ENCODE data around the gene UNC5C.

Gene UNC5C

GRCh38 chr4:95256108-95256835 lies 292.5 kb downstream of the UNC5C start:
- DNase-seq = no peak

- no peak for DNase-seq
These were observed 293.2 kb downstream of the UNC5C start for GRCh38 chr4:95255396-95256107.

- no peak for DNase-seq
These were observed 297.2 kb downstream of the UNC5C start for GRCh38 chr4:95251568-95251967.

DNA sequence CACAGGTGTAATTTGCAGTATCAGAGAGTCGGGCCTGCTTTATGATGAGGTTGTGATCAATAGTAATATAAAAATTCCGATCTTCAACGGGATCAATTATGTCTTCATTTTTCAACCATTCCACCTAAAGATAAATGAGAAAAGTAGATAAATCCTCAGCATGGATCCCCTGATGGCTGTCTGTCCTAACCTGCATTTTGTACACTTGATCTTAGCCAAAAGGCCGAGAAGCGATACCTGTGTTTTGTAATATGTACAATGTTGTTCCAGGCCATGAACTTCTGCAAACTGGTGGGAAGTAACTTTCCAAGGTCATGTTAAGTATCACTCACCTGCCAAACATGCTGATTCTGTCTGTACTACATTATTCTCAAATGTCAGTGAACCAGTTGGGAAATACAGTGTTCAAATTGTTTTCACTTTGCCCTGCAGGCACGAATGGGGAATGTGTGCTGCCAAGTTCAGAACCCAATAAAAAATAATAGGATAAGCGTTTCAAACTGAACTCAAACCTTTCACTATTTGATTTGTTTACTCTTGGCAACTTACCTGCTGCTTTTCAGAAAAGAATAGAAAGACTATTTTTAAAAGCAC lies 298.1 kb downstream of the UNC5C start:
- DNase-seq = no peak

- no peak for DNase-seq
These were observed 299.2 kb downstream of the UNC5C start for GRCh38 chr4:95249426-95250021.

- DNase-seq = no peak
These were observed 299.9 kb downstream of the UNC5C start for GRCh38 chr4:95248720-95249425.

GRCh38 chr4:95243892-95244291 lies 304.9 kb downstream of the UNC5C start:
- DNase-seq = no peak

DNA sequence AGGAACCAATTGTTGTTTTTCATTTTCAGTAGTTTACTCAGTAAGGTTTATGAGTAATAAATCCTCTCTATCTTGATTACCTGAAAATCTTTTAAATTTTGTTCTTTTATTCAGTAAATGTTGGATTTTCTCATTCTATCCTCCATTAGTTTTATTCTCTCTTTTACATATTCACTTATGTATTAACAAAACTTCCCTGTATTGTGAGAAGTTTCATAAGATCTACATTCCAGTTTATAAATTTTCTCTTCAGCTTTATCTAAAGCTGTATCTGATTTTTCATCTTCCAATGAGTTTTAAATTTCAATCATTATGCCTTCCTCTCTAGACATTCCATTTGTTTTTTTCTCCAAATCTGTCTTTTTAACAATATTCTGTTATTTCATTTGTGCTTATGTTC lies 310.2 kb downstream of the UNC5C start:
- no peak for DNase-seq

DNA sequence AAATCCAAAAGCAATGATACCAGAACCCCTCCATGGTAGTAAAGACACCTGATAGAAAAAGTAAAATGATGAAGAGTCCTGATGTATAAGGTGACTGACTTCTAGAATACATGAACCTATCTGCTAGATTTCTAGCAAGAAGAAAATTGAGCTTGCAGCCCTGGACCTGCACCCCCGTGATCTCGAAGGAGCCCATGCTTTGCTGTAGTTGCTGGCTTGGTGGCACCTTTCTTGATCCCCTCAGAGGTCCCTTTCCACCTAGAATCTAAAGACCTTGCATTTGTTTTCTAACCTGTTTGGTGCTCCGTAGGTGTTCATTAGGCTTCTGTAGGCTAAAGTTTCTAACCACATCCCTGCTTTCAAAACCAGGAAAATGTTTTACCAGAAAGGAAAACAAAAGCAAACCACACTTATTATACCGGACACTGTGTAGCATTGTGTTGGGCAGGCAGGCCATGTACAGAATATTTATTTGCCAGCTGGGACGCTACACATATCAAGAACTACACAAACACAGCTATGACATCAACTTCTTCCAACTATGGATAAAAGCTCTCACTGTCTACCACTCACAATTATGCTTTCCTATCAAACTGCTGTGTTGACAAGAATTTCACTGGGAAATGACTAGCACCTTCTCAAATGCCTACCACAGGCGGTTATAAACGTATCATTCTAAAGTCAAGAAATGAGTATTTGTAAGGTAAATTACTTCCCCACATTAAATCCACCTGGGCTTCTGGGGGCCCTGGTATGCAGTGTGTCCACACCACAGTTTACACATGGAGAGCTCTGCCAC lies 316.2 kb downstream of the UNC5C start:
- no peak for DNase-seq

DNA sequence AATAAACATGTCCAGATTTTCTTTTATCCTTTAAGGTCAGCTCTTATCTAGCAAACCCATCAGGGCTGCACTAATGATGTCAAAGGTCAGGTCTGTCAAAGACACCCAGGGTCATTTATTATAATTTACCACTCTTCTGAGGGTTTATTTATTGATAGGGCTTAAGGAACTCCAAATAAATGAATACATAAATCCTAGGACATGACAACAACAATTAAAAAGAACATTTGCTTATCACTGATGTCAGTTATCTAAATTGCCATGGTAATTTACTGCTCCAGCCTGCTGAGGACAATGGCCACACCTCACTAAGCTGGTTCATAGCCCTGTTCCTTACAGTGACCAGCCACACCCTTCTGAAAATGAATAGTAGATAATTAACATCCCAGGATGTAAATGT lies 317.1 kb downstream of the UNC5C start:
- DNase-seq = no peak

DNA sequence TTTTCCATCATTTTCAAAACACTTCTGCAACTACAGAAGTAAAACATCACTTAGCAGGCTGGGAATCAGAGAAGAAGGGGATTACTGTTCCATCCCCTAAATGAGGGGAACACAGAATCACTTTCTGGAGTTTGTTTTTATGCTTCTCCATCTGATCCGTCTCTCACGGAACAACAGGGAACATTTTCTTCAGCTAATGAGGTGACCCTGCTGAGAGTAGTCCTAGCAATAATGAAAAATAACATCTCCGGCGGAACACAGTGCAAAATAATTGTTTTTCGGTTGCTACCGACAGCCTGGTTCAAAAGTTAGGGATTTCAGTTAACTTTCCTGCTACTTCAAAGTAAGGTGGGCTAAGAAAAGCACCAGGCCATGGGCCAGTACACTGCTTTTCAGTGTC lies 322.9 kb downstream of the UNC5C start:
- DNase-seq = no peak

GRCh38 chr4:95224402-95224801 lies 324.4 kb downstream of the UNC5C start:
- no peak for DNase-seq

DNA sequence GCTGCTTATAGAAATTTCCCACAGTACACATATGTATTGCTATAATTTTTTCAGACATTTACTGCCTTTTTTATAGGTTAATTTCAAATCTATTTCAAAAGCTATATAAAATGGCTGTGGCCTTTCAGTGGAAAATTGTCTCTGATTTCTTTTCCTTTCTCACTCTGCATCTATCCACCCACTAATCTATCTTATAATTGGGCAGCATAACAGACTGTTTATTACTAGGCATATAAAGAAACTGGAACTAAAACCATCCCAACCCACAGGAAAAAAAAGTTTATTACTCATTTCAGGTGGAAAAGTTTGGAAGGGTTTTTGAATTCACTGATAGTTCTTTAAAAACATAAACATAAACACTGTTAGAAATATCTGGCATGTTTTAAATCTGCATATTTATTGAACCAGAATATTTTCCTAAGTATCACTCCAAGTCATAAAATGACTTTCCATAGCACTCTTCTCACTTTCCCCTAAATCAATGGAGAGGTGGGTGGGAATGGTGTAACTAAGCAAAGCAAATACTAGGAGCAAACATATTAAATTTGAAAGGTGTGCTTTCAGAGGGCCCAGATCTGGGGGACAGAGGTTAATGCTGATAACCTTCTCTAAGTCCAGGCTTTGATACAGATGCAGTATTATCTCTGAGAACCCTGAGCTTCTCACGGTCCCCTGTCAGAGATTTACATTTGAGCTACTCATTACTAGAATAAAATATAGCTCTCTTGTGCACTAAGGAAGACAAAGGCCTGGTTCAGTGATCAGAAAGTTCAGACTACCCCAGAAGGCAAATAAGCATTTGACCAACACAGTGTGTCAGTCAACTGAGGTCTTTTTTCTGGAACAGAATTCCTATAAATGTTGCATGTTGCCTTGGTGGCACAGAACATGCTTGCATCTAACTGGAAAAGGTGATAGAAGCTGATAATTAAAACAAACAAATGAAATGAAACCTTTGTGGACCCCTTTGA lies 328.3 kb downstream of the UNC5C start:
- no peak for DNase-seq

- DNase-seq = no peak
These were observed 329.7 kb downstream of the UNC5C start for GRCh38 chr4:95219109-95219508.

DNA sequence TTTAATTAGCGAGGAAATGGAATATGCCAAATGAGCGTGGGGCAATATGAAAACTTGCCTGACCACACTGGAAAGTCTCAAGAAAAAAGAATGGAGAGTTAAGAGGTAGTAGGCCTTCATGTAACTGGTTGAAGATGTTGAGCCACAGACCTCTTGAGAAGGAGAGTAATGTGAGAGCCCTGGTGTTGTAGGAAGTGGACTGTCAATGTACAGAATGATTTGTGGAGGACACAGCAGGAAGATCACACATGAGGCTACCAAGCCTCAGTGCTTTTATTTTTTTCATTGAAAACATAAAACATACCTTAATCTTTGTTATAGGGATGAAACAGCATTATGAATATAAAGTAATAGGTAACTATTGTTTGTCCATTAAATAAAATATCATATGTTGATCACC lies 331.6 kb downstream of the UNC5C start:
- no peak for DNase-seq

DNA sequence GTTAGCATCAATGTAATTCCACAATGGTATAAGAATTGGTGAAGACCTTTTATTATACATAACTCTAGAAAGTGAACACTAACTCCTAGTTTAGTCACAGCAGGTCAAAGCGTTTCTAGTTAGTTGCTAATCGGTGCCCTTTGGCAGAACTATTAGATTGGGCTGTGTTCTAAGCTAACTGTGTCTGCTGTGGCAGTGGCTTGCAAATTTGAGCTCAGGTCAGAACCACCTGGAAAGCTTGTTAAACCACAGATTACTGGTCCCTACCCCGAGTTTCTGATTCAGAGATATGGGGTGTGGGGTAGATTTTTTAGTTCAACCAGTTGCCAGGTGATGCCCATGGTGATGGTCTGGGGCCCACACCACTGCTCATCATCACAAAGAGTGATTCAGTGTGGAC lies 332.1 kb downstream of the UNC5C start:
- no peak for DNase-seq

DNA sequence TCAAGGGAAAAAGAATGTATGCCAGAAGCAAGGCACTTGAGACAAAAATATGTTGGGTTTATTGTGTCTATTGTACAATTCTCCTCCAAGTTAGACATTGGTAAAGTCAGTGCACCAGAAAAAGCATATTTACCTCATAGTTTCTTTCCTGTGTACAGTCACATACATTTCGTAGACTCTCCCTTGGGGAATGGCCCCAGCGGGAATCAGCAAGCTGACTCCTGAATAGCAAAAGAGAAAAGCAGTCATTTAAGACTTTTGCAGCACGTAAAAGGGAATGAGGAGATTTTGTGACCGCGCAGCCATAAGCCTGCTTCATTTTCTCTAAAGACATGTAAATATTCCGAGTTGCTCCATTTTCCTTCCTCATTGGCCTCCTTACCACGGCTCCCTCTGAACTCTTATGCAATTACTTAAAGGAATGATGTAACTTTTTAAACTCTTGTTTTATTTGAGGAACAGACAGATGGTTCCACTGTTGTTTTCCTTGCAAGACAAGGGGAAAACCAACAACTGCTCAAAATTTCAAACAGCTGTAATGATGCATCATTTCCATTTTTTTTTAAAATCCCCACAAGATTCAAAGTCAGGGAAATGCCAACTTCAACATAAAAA lies 332.7 kb downstream of the UNC5C start:
- DNase-seq = no peak

DNA sequence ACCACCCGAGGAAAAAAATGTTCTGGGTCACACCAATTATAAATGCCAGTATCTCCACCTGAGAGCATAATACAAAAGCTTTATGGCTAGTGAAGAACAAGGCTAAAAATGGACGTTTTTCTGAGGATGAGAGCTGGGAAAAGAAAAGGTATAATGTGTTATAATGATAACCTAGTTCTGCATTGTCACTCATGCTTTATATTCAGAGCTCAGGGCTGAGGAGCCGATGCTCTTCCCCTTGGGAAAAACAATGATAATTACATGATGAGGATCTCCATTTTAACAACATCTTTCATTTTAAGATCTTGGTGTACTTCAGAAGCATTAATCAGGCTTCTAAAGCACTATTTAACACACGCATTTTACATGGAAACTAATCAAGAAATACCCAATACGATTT lies 333.7 kb downstream of the UNC5C start:
- no peak for DNase-seq

- no peak for DNase-seq
These were observed 334.4 kb downstream of the UNC5C start for GRCh38 chr4:95214408-95214807.

DNA sequence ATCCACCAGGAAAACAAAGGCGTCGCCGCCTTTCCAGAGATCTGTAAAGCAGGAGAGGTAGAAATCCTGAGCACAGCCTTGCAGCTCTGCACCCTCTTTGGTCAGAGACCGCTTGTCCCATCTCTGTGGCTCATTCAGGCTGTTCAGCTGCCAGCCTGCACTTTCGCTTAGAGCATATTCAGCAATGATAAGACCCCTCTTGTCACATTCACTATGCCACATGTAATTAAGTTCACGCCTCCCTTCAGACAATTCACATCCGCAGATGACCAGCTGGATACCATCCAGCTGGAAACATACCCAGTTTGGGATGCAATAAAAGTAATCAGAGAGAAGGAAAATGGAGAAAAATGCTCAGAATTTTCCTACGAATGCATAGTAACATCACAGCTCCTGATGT lies 335.4 kb downstream of the UNC5C start:
- DNase-seq = no peak

- DNase-seq = no peak
These were observed 336.1 kb downstream of the UNC5C start for GRCh38 chr4:95212692-95213091.

All from NCI-H524 treated with DMSO at 0.1 percent for 48 hours (cell line).